Tibial nerve (tissue), 4 donors: ENCODE data around the gene SCLT1. TPM values are rescaled to one million over a fixed set of nuclear protein-coding genes. Genes with fewer than 3 reads are reported as not detected.

Experiments used
- DNase-seq, 2 donors: peaks; one replicate each; pipeline ENCODE4 v3.0.0-alpha.2; 2019; ENCODE audit warnings: low spot score in 2 of 2
- H3K27ac ChIP-seq, 4 donors: fragments of 200-600 bp; sonication (generic) in 3 of 4; one replicate each; pipeline ENCODE4 v1.5.1; 2017 to 2019; ENCODE audit warnings: mild to moderate bottlenecking in 1 of 4
- H3K27me3 ChIP-seq, 2 donors: fragments of 200-600 bp; sonication (generic) in 1 of 2; one replicate each; pipeline versions ENCODE4 v1.5.1 to v1.6.0; 2017 to 2019
- H3K36me3 ChIP-seq, 3 donors: fragments of 200-600 bp; sonication (generic); one replicate each; pipeline ENCODE4 v1.5.1; 2018 to 2019
- H3K4me1 ChIP-seq, 4 donors: fragments of 200-600 bp; sonication (generic) in 3 of 4; one replicate each; pipeline ENCODE4 v1.5.1; 2017 to 2019
- H3K4me3 ChIP-seq, 4 donors: fragments of 200-600 bp; sonication (generic) in 3 of 4; one replicate each; pipeline ENCODE4 v1.5.1; 2017 to 2019; ENCODE audit warnings: mild to moderate bottlenecking in 1 of 4, moderate library complexity in 1 of 4
- H3K9me3 ChIP-seq, 4 donors: fragments of 200-600 bp; sonication (generic) in 3 of 4; one replicate each; pipeline ENCODE4 v1.5.1; 2017 to 2019
- EP300 ChIP-seq, 2 donors: sonication (generic); formaldehyde crosslinking; IDR thresholded peaks; one replicate each; pipeline ENCODE4 v1.6.1; 2017; ENCODE audit warnings: antibody characterized with exemption in 2 of 2, mild to moderate bottlenecking in 1 of 2
- POLR2A ChIP-seq, 2 donors: fragments of 450-650 bp; IDR thresholded peaks; one replicate each; pipeline ENCODE4 v1.6.1; 2017; ENCODE audit warnings: antibody characterized with exemption in 2 of 2, mild to moderate bottlenecking in 2 of 2, moderate library complexity in 2 of 2
- WGBS, 2 donors: methylation state at CpG; one replicate each; pipeline ENCODE4 v1.1.5; 2018; 5-methylcytosine and 5-hydroxymethylcytosine counted together
- total RNA-seq, 4 donors: library from RNA; depleted of rRNA; stranded (reverse); fragments of >200 nt; gene quantifications; one replicate each; pipeline ENCODE4 v1.1.0, GENCODE V29; 2016
- TF ChIP-seq, protein P1 (sequence below), 5 experiments: fragments of 200-600 bp in 3 of 5; fragments of 450-650 bp in 2 of 5; sonication (generic) in 3 of 5; IDR thresholded peaks; one replicate each; pipeline ENCODE4 v1.5.1; 2016 to 2019; ENCODE audit warnings: antibody characterized with exemption in 5 of 5, mild to moderate bottlenecking in 3 of 5, moderate library complexity in 2 of 5

SCLT1 gene
- total RNA-seq, 4 donors from 2014 or later, result 9.2 to 28.8 (median 18.6) TPM

DNA sequence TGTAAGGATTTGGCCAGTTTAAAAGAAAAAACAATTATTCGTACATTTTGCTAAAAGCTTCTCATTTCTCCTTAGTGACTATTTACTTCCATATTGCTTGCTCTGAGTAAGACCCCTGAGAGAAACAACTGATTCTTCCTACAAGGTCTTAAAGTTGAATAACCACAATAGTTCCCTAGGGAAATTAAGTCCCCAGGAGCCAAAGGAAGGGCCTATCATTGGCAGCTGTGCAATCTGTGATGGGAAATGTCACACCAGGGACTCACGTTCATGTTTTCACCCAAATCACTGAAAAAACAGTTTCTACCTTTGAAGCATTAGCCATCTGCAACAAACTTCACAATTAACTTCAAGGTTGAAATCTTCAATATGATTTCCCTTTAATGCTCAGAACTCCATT, 217.1 kb downstream of the SCLT1 start:
- Histone ChIP-seq H3K27ac (no peak overlapping the region), H3K4me1 (no peaks in the 10 kb centered on the region), H3K9me3 (no peaks in the 10 kb centered on the region), H3K27me3 (no peaks in the 10 kb centered on the region), H3K36me3 (peaks cover 0 to 31% (median 0%) of the 10 kb centered on the region in 3 donors), H3K4me3 (no peak overlapping the region)
- no peak for DNase-seq
- TF ChIP-seq EP300 (IDR thresholded peaks at IDR 0.05) (no peak), POLR2A (IDR thresholded peaks at IDR 0.05) (no peak)
- TF ChIP-seq, protein P1, sequence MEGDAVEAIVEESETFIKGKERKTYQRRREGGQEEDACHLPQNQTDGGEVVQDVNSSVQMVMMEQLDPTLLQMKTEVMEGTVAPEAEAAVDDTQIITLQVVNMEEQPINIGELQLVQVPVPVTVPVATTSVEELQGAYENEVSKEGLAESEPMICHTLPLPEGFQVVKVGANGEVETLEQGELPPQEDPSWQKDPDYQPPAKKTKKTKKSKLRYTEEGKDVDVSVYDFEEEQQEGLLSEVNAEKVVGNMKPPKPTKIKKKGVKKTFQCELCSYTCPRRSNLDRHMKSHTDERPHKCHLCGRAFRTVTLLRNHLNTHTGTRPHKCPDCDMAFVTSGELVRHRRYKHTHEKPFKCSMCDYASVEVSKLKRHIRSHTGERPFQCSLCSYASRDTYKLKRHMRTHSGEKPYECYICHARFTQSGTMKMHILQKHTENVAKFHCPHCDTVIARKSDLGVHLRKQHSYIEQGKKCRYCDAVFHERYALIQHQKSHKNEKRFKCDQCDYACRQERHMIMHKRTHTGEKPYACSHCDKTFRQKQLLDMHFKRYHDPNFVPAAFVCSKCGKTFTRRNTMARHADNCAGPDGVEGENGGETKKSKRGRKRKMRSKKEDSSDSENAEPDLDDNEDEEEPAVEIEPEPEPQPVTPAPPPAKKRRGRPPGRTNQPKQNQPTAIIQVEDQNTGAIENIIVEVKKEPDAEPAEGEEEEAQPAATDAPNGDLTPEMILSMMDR (IDR thresholded peaks at IDR 0.05), result no peak
- 77 to 80% methylated on average over 2 of the region's 2 CpGs for WGBS, 2 donors

DNA sequence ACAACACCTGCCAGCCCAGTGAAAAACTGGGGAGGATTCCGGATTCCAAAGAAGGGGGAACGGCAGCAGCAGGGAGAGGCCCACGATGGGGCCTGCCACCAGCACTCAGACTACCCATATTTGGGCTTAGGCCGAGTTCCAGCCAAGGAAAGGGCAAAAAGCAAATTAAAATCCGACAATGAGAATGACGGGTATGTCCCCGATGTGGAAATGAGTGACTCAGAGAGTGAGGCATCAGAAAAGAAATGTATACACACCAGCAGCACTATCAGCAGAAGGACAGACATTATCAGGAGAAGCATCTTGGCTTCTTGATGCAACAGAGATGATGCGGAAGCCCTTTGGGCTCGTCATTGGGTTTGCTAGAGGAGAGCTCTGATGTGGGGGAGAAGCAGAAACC, 221.4 kb downstream of the SCLT1 start:
- no peak overlapping the region for H3K27ac ChIP-seq
- no peaks in the 10 kb centered on the region for H3K27me3 ChIP-seq
- no peak for TF ChIP-seq EP300 (IDR thresholded peaks at IDR 0.05)
- no peak for TF ChIP-seq POLR2A (IDR thresholded peaks at IDR 0.05)
- TF ChIP-seq, protein P1 (IDR thresholded peaks at IDR 0.05), result no peak
- DNase-seq, result no peak
- no peaks in the 10 kb centered on the region for H3K9me3 ChIP-seq
- no peak overlapping the region for H3K4me3 ChIP-seq
- no peaks in the 10 kb centered on the region for H3K4me1 ChIP-seq
- H3K36me3 ChIP-seq, result peaks cover 0 to 72% (median 11%) of the 10 kb centered on the region in 3 donors
- WGBS, 2 donors, result 85 to 90% methylated on average over 9 of the region's 9 CpGs

DNA sequence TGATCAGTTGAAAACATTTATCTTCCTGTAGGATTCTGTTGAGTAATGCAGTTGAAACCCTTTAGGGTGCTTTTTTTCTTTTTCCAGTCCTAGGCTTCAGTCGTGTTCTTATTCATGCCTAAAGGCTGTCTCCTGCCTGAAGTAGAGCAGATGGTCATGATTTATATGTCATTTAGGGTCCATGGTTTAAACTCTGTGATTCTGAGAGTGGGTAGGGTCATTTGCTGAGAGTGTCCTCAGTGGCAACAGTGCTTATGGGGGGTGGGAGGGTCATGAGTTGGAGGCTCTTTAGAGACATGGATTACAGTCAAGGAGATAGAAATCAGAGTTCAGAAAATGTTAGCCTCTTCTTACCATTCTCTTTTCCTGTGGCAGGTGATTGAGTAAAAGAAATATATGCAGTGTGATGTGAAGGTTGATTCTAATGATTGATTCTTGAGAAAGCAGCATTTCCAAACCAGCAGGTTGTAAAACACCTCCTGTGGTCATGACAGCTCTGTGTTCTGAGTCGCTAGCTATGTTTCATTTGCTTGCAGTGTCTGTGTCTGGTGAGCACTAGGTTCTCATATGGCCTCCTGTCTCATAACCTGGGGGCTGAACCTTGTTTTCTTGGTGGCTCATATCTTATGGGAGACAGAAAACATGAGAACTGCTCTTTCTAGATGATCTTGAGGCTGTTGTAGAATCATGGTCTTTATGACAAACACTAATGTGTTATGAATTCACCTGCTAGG, 223.4 kb downstream of the SCLT1 start:
- H3K9me3 ChIP-seq, result no peaks in the 10 kb centered on the region
- H3K27me3 ChIP-seq, result no peaks in the 10 kb centered on the region
- peaks cover 0 to 83% (median 11%) of the 10 kb centered on the region in 3 donors for H3K36me3 ChIP-seq
- H3K27ac ChIP-seq, result no peak overlapping the region
- WGBS, 2 donors, result 79 to 86% methylated on average over 2 of the region's 2 CpGs
- no peaks in the 10 kb centered on the region for H3K4me1 ChIP-seq
- DNase-seq, result no peak
- TF ChIP-seq, protein P1 (IDR thresholded peaks at IDR 0.05), result no peak
- no peak for TF ChIP-seq POLR2A (IDR thresholded peaks at IDR 0.05)
- TF ChIP-seq EP300 (IDR thresholded peaks at IDR 0.05), result no peak
- no peak overlapping the region for H3K4me3 ChIP-seq

DNA sequence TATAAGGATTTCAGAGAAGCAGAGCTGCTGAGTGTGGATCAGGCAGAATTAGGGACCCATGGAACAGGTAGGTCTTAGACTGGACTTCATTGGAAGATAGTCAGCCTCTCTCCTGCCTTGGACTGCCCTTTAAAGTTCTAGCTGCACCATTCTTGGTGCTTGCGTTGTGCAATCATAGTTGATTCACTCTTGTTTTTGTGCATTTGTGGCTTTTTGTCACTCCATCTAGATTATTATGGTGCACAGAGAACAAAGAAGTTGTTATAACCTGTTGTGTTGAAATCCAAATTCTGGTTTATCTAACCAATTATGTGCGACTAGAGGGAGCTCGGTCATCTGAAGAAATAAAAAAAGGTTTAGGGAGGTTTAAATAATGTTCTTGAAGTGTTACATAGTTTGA, 224.6 kb downstream of the SCLT1 start:
- WGBS, 2 donors, result 65 to 75% methylated on average over 3 of the region's 3 CpGs
- Histone ChIP-seq H3K9me3 (no peaks in the 10 kb centered on the region), H3K4me1 (no peaks in the 10 kb centered on the region), H3K27ac (no peak overlapping the region), H3K4me3 (no peak overlapping the region), H3K36me3 (peaks cover 0 to 88% (median 11%) of the 10 kb centered on the region in 3 donors), H3K27me3 (no peaks in the 10 kb centered on the region)
- TF ChIP-seq POLR2A (IDR thresholded peaks at IDR 0.05) (no peak), EP300 (IDR thresholded peaks at IDR 0.05) (no peak)
- TF ChIP-seq, protein P1 (IDR thresholded peaks at IDR 0.05), result no peak
- DNase-seq, result no peak

DNA sequence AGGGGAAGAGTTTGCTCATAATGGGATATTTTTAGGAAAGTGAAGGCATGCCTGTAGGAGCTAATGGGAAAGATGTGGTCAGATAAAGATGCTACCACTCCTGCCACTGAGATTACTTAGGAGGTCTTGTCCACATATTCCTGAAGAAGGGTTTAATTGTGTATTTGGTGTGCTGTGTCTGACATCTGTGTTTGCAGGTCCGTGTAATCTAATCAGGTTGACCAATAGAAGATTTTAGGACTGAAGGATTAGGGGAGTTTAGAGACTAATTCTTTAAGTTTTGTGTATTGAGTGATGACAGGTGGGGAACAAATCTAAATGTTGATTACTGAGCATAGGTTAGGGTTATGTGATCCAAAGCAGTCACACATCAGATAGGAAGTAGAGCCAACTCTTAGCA, 226.6 kb downstream of the SCLT1 start:
- Histone ChIP-seq H3K27me3 (no peaks in the 10 kb centered on the region), H3K4me3 (no peak overlapping the region), H3K4me1 (peaks cover 0 to 5% (median 5%) of the 10 kb centered on the region in 4 donors), H3K36me3 (peaks cover 0 to 85% (median 17%) of the 10 kb centered on the region in 3 donors), H3K9me3 (no peaks in the 10 kb centered on the region), H3K27ac (no peak overlapping the region)
- TF ChIP-seq POLR2A (IDR thresholded peaks at IDR 0.05), result no peak
- TF ChIP-seq, protein P1 (IDR thresholded peaks at IDR 0.05), result no peak
- DNase-seq, result no peak
- 73% methylated on average over 1 of the region's 1 CpG for WGBS, 2 donors
